GM19043 (cell line): Measurements from ENCODE around the gene PLXDC1.
"Not testable (repeated sequence)": the region's sequence is repeated elsewhere in the genome, so short reads cannot be mapped to it uniquely, and the experiment has no call there.

ENCODE experiments used
- ATAC-seq: cut with Tn5 transposase; IDR thresholded peaks from one replicate; pipeline ENCODE4 v1.9.1; 2021; ENCODE audit warnings: low read depth; ENCODE audit not compliant: unreplicated experiment

The PLXDC1 gene

DNA sequence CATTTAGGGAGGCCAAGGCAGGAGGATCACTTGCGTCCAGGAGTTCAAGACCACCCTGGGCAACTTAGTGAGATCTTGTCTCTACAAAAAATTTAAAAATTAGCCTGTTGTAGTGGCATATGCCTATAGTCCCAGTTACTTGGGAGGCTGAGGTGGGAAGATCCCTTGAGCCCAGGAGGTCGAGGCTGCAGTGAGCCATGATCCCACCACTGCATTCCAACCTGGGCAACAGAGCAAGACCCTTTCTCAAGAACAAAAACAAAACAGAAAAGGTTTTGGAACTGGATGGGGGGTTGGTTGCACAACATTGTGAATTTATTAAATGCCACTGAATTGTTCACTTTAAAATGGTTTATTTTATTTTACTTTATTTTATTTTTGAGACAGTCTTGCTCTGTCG, 21.2 kb downstream of the PLXDC1 start:
- ATAC-seq = no peak

DNA sequence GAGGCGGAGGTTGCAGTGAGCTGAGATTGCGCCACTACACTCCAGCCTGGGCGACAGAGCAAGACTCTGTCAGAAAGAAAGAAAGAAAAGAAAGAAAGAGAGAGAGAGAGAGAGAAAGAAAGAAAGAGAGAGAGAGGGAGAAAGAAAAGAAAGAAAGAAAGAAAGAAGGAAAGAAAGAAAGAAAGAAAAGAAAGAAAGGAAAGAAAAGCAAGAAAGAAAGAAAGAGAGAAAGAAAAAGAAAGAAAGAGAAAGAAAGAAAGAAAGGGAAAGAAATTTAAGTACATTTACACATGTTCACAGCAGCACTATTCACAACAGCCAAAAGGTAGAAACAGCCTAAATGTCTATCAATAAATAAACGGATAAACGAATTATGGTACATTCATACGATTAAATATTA, 21.9 kb downstream of the PLXDC1 start:
- not testable (repeated sequence) for ATAC-seq

DNA sequence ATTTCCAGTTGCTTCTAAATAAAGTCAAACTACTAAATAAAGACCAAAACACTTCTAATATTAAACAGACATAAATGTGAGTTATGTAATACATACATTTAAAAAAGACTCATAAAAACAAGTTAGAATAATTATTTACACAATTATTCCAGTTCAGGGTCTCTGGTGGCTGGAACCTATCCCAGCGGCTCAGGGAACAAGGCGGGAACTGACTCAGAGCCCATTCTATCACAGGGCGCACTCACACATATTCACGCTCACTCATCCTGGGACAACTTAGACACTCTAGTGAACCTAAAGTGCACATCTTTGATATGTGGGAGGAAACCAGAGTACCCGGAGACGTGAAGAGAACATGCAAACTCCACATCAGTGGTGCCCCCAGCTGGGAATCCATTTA, 25.0 kb downstream of the PLXDC1 start:
- ATAC-seq = no peak

DNA sequence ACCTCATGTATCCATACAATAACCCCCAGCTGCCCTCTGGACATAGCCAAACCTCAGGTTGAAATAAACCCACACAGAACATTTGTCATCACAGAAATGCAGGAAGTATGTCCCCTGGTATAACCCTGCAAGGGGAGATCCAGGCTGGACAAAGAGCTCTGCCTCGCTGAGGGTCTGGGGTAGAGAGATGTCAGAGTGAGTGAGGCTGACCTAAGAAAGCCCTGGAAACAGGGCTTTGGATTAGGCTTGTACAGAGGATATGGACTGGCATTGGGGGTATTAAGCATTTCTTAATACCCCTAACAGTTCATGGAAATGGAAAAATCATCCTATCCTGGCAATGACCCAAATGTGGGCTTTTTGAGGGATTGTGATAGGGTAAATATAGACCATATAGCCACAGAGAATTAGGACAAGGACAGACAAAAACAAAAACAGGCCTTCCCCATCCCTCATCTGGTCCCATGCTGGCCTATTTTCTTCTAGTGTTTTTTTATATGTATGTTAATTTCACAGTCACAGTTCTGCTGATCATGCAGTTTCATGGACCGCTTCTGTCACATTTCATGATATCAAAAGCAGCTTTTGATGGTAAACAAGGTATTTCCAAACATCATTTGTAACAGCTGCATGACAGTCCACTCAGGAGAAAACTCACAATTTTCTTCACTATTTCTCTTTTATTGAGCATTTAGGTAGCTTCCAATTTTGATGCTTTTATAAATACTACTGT, 26.1 kb downstream of the PLXDC1 start:
- ATAC-seq = no peak

DNA sequence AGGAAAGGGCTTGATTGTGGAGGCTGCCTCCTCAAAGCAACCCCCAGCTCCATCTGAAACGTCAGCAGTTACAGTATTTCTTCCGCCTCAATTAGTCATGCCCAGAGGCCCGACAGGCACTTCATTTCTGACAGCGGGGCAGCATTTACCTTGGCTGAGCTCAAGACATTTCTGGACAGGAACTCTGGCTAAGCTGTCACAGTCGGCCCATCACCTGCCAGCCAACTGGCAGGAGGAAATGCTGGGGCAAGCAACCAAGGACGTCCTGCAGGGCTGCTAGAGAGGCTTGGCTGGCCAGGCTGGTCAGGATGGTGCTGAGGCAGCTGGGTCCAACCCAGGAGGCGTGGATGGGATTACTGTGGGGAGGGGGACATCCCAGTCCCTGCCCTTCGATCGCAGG, 27.8 kb downstream of the PLXDC1 start:
- no peak for ATAC-seq

DNA sequence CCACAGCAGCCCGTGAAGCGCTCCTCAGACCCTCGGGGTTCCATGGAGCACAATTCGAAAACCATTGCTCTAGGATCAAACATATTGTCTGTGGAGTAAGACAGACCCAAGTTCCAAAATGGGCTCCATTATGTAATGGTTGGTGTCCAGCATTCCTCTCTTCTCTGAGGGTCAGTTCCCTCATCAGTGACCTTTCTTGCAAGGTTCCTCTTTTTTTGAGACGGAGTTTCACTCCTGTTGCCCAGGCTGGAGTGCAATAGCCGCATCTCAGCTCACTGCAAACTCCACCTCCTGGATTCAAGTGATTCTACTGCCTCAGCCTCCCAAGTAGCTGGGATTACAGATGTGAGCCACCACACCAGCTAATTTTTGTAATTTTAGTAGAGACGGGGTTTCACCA, 28.4 kb downstream of the PLXDC1 start:
- no peak for ATAC-seq

DNA sequence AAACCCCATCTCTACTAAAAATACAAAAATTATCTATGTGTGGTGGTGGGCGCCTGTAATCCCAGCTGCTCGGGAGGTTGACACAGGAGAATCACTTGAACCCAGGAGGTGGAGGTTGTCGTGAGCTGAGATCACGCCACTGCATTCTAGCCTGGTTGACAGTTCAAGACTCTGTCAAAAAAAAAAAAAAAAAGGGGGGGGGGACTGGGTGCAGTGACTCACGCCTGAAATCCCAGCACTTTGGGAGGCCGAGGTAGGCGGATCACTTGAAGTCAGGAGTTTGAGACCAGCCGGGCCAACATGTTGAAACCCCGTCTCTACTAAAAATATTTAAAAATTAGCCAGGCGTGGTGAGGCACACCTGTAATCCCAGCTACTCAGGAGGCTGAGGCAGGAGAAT, 29.5 kb downstream of the PLXDC1 start:
- not testable (repeated sequence) for ATAC-seq

DNA sequence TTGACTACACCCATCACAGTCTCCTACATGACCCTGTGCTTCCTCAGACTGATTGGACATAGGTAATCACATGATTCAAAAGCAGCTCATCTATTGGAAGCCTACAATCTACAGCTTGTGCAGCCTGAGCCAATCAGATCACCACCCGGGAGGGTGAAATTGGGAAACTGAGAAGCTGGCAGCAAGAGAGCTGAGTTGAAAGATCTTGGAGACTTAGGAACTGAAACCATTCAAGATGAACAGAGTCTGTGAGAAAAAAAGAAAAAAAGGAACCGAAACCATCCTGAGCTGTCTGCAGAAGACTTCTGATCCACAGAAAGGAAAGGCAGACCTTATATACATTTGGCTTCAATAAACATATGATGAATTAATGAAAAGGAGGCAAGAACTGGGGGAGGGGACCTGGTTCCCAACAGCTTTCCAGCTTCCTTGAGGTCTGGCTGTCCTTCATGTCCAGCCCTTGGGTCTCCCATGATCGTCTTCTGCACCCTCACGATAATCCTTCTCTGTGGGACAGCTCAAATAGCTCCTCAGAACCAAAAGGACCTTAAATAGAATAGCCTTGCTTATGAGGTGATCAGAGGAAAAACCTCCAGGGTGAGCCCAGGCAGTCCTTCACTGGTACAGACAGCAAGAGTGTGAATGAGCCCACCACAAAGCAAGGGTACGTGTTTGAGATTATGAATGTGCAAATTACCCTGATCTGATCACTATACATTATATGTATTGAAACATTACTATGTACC, 32.6 kb downstream of the PLXDC1 start:
- peak; percentile 49 for ATAC-seq

DNA sequence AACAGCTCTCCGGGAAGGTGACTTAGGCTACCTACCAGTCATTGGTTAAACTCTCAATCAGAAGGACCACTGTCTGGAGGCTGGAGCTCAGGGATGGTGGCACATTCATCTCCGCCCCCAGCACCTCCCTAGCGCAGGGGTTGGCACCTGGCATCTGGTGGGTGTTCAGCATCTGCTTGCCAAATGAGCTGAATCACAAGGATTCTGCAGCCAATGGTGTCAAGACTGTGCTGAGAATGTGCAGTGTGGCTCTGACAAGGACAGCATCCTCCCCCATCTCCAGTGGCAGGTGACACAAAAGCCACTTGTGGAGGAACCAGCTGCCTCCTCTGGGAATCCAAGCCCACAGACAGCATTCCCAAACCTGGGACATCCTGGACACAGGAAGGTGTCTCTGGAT, 35.2 kb downstream of the PLXDC1 start:
- no peak for ATAC-seq

DNA sequence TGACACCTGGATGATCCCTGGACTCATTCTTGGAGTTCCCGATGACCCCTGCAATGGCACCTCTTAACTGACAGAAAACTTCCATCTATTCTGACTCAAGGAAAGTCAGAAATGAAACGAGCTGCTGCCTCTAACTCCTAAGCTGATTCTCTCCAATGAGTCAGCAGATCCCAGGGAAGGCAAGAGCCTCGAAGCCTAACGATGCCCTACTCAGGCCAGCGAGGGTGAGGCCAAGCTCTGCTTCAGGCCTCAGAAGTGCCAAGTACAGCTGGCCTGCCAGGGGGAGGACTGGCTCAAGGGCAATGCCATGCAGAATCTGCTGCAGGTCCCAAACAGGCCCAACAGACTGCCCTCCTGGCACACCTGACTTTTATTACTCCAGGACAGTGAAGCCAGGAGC, 36.3 kb downstream of the PLXDC1 start:
- ATAC-seq = no peak

DNA sequence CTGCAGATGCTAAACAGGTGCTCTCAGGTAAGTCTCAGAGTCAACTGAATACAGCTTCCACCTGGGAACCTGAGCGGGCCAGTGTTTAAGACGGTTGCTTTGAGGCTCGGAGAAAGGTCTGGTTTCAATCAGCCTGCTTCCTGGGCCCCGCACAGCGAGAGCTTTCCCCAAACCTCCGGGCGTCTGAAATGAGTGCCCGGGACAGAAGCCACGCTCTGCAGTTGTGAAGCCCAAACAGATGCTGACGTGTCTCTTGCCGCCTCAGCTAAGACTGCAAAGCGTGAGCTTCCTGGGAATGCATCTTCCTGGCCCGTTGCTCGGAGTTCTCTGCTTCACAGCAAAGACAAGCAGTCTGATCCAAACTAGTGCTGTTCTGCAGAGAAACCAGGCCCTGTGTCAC, 36.7 kb downstream of the PLXDC1 start:
- no peak for ATAC-seq

DNA sequence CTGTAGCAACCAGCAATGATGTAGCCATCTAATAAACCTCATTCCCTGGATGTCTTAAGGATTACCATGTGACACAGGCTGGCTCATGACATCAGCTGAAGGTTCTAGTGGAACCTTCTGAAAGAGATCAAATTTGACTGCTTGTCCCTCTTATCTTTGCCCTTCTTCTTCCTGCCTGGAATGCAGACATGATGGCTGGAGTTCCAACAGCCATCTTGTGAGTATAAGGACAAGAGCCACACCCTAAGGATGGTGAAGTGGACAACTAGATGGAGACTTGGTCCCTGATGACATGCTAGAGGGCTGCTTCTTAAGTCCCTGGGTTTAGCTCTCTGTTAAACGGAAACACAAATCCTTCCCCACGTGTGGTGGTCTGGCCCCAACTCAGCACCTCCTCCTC, 37.6 kb downstream of the PLXDC1 start:
- ATAC-seq = no peak

DNA sequence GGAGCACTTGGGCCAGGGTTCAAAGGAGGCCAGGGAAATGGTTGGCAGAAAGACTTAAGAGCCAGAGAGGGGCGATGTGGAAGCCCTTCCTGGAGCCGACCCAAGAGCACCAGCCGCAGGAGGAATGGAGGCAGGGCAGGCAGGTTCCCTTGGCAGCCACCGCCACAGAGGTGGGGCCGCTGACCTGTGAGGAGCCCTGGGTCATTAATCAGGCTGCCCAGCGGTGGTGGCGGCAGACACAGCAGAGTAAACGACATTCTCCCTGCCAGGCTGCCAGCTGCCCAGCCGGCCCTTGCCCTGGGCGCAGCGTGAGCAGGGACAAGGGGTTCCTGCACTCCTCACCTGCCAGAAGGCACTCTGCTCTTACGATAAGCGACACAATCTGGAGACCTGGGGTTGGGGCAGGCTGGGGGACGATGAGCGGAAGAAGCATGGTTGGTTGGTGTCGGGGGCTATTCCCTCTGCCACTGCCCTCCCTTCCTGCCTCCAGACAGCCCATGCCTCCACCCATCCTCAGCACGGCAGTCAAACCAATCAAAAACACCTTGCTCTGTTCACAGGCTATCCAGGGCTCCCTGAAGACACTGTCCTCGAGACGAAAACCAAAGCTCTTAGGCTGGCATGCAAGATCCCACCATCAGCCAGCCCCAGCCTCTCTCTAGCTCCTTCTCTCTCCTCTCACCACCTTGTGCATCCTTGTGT, 40.9 kb downstream of the PLXDC1 start:
- ATAC-seq = no peak

DNA sequence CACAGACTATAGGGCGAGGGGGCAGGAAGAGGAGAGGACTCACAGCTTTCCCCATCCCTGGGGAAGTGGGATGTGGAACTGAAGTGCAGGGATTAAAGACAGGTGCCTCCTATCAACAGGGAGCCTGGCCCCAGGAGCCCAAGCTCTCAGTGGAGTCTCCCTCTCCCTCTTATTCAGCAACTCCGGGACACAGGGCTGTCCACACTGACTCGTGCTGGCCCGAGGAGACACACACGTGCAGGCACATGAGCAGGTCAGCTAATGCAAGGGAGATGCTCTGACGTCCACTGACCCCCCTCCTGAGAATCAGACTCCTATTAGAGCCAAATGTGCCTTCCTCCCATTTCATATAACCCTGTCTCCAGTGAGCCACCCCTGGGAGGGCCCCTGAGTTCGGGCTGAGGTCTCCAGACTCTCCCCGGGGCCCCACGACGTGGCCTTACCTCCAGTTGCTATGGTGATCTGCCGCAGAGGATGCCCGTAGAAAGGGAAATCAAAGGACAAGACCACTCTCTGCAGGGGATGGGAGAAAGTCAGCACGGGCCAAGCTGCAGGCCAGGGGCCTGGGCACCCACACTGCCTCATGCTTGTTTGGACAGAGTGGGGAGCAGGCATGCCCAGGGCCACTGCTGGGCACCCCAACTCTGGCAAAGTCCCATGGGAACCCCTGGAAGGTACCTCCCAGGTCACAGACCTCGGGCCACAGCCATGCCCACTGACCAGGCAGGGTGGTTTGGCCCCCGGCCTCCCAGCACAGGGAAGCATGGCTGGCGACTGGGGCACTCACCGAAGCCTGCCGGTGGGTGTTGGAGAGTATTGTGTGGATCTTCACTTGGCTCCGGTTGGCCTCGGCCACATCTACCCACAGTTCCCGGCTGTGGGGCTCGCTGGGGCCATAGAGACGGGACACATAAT, 42.7 kb downstream of the PLXDC1 start:
- ATAC-seq = no peak

DNA sequence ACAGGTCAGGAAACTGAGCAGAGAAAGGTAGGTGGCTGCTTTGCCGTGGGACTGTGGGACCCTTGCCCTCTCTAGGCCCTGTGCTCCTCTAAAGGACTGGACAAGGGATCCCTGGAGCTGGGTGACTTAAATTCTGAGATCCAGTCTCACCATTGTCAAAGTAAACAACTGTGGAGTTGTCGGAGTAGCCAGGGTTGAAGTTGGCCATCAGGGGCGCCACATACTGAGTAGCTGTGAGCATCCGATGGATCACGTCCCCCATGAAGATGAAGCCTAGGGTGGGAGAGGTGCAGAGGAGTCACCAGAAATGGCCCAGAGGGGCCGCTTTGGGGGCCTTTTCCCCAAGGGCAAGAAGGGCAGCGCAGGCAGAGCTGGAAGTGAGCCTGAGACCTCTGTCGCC, 43.5 kb downstream of the PLXDC1 start:
- ATAC-seq = no peak

DNA sequence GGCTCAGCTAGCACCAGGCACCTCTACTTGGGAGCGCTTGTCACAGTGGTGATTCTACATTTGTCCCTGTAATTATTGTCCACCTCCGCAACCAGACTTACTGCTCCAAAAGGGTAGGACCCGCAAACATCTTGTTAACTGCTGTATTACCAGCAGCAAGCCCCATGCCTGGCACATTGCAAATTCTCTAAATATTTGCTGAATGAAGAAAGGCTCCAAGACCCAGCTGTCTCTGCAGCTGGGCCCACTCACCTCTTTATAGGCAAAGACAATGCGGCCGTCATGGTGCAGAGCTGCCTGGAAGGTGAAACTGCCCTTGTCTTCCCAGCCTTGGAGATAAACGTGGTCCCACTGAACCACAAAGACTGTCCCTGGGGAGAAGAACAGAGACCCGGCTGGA, 44.3 kb downstream of the PLXDC1 start:
- ATAC-seq = no peak

DNA sequence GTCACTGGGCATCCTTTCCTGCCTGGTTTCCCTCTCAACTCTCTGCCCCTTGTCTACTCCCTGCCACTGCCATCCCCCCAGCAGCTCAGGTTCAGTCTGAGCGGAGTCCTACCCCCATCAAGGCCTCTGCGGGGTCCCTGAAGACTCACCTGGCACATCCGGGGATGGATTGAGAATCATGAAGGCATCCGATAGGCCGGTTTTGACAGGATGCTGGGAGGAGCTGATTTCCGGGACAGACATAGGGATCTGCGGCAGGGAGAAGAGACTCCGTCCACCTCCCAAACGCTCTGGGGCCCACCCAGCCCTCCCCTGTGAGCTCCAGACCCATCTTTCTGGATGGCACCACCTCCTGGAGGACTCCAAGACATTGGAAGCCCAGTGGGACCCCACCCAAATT, 45.7 kb downstream of the PLXDC1 start:
- no peak for ATAC-seq

DNA sequence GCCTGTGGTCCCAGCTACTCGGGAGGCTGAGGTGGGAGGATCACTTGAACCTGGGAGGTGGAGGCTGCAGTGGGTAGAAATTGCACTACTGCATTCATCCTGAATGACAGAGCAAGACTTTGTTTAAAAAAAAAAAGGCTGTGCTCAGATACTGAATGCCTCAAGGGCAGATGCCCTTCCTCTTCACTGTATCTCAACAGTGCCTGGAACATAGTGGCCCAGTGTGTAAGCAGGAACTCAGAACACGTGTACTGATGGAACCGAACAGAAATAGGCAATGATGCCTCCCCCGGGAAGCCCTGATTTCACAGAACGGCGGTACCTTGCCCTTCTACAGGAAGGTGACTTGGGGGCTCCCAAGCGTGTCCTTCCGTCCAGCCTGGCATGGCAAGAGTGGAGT, 46.8 kb downstream of the PLXDC1 start:
- ATAC-seq = no peak

DNA sequence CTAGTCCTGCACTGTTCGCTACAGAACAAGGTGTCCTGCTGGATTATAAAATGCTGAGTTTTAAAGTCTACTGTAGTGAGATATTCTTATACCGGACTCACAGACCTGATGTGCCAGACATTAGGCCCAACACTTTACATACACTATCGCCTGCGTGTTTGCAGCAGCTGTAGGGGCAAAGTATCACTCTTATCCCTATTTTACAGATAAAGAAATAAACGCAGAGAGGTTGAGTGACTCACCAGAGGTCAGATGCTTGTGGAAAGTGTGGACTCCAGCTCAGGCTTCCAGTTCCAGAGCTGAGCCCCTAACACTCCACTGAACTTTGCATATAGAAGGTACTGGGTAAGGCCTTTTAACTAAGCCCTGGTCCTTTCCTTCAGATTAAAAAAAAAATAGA, 47.4 kb downstream of the PLXDC1 start:
- ATAC-seq = no peak

DNA sequence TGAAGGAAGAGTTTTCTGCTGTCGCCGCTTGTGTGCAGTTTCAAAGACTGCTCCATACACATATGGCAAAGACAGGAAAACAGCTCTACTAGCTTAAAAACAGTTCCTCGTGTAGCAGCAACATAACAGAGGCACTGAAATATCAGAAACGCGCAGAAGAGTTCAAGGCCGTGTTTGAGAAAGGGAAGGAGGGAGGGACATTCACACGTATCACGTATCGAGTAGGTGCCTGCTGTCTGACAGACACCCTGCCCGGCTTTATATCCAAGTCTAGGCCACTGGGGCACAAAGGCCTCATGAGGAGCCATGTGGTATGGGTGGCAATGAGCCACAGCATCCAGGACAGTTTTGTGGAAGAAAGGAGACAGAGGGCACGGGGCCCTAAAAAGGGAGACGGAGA, 50.3 kb downstream of the PLXDC1 start:
- ATAC-seq = no peak

DNA sequence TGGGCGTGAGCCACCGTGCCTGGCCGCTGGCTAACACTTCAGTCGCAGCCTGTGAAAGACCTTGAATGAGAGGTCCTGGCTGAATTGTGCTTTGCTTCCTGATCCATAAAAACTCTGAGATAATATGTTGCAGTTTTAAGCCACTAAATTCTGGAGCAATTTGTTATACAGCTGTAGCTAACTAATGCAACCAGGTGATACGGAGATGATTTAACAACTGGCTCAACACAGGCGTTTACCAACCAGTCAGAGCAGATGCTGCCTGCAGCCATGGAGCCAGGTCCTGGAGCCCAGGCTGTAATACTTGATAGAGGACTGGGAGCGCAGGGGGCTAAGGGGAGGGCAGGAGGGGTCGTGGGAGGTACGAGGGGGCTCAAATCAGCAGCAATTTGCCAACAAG, 50.9 kb downstream of the PLXDC1 start:
- ATAC-seq = no peak
